HG03457 (cell line): ENCODE data around the gene IL1RAPL2.
A peak's percentile ranks its signal among the peaks of the same experiment; 100 is the strongest.
"Not testable (repeated sequence)": the region's sequence is repeated elsewhere in the genome, so short reads cannot be mapped to it uniquely, and the experiment has no call there.

Source experiments
- ATAC-seq: cut with Tn5 transposase; IDR thresholded peaks from one replicate; pipeline ENCODE4 v1.9.1; 2021; ENCODE audit warnings: moderate number of reproducible peaks; ENCODE audit not compliant: unreplicated experiment

The IL1RAPL2 gene

GRCh38 chrX:104852241-104852640 lies 286.2 kb downstream of the IL1RAPL2 start:
- no peak for ATAC-seq

DNA sequence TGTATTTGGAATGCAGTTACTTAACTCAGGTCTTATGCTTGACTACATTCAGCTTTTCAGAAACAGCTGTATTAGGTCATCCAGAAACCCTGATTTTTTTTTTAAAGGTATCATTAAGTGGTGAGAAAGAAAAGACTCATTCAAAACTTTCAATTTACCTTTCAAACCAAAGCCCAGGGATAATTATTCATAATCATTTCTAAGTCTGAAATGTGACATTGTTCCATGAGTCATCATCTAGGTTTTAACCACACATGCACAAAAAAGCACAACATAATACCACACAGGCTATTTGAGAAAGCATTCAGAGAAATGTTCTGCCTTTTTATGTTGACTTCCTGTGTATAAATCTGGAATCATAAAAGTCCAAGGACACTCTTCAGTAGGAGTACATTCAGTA lies 288.2 kb downstream of the IL1RAPL2 start:
- no peak for ATAC-seq

- ATAC-seq, result no peak
Observed at GRCh38 chrX:104854790-104855340, 288.9 kb downstream of the IL1RAPL2 start.

- ATAC-seq, result no peak
Observed at GRCh38 chrX:104863466-104863865, 297.5 kb downstream of the IL1RAPL2 start.

DNA sequence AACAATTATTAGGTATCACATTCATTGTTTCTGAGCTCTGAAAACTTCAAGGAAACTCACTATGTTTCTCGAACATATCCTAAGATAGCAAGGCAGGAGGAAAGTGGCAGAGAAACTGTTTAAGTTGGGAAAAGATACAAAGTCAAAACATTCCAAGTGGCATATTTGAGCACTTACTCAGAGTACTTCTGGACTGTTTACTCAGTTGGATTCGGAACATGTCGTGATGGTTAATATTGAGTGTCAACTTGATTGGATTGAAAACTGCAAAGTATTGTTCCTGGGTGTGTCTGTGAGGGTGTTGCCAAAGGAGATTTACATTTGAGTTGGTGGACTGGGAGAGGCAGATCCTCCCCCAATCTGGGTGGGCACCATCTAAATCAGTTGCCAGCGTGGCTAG lies 298.3 kb downstream of the IL1RAPL2 start:
- no peak for ATAC-seq

- ATAC-seq, result no peak
Observed at GRCh38 chrX:104877504-104877903, 311.5 kb downstream of the IL1RAPL2 start.

DNA sequence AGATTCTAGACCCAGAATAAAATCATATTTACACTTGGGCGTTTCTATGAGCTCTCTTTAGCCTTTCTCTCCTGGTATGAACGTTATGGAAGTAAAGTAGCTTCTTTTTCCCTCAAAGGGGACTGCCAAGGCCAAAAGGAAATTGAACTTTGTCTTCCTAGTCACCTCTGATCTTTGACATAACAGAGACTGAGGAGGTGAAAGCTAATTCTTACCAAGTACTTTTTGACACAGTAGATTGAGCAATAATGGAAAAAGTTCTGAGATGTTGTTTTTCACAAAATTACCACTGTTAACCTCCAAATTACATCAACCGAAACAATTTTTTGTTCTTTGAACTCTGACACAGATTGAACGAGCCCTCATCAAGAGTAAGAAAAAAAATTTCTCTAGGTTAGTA lies 336.1 kb downstream of the IL1RAPL2 start:
- no peak for ATAC-seq

DNA sequence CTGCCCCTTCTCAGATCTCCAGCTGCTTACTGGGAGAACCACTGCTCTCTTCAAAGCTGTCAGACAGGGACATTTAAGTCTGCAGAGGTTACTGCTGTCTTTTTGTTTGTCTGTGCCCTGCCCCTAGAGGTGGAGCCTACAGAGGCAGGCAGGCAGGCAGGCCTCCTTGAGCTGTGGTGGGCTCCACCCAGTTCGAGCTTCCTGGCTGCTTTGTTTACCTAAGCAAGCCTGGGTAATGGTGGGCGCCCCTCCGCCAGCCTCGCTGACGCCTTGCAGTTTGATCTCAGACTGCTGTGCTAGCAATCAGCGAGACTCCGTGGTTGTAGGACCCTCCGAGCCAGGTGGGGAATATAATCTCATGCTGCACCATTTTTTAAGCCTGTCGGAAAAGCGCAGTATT lies 343.7 kb downstream of the IL1RAPL2 start:
- ATAC-seq, result not testable (repeated sequence)

GRCh38 chrX:104913348-104913747 lies 347.3 kb downstream of the IL1RAPL2 start:
- no peak for ATAC-seq

GRCh38 chrX:104914686-104915085 lies 348.7 kb downstream of the IL1RAPL2 start:
- ATAC-seq, result not testable (repeated sequence)

DNA sequence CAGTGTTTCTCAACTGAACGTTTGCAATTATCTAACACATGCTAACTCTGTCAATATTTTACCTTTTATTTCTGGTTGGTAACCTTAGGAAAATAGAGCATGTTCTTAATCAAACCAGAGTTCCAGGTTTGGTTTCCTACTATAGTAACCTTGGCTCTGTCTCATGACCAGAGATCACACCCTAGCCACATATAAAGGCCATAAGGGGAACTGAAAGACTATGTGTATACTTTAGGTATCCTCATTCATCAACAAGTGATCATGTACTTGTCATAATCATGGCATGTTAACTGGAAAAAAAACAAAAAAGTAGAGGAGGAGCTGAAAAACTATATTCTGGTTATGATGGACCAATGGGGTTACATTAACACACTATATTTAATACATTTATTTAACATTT lies 352.1 kb downstream of the IL1RAPL2 start:
- ATAC-seq, result no peak

DNA sequence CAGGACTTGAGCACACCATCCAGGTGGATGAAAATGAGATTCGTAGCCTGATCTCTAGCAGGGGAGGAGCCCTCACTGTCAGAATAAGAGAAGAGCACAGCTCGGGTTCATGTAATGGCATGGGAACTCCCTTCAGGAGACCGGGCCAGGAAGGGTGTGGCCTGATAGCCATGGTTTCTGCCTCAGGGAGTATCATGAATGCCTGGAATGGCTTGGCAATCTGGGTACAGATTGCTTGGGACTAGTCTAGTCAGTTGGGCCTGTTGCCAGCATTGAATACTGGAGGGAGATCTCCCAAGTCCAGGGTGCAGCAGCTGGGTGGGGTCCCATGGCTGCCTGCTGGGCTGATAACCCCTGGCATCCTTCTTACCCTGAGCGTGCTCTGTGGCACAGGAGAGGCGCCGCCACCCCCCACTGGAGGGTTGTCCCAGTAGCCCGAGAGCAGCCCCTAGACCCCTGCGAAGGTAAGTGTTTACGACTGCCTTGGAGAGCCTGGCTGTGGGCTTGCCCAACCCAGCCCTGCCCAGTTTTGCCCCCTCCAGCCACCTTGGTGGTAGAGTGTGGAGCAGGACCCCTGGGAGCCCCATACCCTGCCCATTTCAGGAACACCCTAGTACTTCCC lies 355.7 kb downstream of the IL1RAPL2 start:
- ATAC-seq, result no peak

DNA sequence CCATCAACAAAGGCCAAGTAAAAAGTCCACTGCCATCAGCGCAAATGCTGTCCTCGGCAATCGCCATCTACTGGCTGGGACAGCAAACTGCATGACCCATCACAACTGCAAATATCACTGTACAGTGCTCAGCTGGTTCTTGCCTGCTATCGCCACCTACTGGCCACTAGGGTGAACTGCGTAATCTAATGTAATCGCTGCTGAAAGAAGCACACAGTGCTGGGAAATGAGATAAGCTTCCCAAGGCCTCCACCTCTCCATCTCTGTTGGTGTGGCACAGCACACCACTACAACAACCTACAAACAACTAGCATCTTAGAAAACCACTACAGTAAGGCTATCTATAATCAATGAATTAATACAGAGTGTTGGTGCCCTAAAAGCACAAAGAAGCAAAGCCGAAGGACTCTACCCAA lies 356.2 kb downstream of the IL1RAPL2 start:
- peak; percentile 97 for ATAC-seq

DNA sequence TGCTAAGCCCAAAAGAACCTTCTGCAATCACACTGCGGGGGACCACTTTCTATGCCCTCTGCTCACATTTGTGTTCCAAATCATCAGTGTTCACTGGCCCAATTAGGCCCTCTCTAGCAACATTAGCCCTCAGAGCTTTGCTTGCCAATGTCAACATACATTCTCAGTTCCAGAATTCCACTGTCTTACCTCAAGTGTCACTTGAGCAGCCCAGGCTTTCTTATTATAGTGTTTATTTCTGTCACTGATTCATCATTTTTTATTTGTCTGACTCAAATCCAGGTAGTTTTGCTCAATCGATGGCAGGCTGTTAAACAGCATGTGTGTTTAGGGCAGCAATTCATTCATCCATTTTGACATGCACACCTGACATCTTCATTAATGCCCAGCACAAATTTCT lies 363.3 kb downstream of the IL1RAPL2 start:
- ATAC-seq, result no peak

DNA sequence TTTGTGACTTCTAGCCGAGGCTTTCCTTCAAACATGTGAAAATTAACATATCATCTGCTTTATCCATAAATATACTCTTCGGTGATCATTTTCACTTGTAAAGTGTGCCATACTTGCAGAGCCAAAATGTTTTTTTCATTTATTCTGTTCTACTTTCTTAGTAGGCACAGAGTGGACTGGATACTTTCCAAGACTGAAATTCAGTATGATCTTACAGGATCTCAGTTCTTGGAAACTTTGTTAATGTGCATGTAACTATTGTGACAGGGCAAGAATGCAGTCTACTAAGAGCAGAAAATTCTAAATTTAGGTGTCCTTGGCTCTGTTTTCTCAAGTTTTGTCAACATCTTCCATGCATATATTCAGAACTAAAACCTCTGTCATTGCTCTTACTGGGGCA lies 369.6 kb downstream of the IL1RAPL2 start:
- no peak for ATAC-seq

GRCh38 chrX:104953251-104953650 lies 387.3 kb downstream of the IL1RAPL2 start:
- ATAC-seq, result no peak

- no peak for ATAC-seq
Observed at GRCh38 chrX:104961926-104962325, 395.9 kb downstream of the IL1RAPL2 start.

DNA sequence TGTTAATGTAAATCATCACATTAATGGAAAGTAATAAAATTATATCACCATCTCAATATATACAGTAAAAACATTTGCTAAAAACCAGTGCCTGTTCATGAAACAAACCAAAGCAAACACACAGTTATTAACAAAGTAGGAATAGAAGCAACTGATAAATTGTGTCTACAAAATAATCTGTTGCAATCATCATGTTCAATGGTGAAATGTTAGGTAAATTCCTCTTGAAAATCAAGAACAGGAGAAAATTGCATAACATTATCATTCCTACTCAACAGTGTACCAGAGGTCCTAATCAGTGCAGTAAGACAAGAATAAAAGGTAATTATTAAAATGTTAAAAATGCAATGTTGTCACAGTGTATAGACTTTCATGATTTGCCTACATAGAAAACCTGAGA lies 402.2 kb downstream of the IL1RAPL2 start:
- ATAC-seq, result no peak

- ATAC-seq, result no peak
Observed at GRCh38 chrX:104972737-104973136, 406.7 kb downstream of the IL1RAPL2 start.

- no peak for ATAC-seq
Observed at GRCh38 chrX:104987063-104987462, 421.1 kb downstream of the IL1RAPL2 start.

DNA sequence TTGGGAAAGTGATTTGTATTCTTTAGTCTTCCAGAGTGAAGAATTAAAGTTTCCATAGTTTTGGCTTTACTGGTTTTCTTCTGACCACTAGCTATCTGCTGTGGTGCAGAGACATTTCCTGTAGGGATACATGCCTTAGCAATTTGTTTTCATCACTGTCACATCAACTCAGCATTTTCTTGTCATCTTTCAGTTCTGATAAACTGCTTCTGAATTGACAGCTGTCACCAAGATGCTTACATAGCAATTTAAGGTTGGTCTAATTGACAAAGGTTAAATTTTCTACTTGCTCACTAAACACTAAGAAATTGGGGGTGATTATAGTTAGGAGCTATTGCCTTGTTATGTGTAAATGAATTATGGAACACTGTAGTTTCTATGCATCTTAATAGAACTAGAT lies 422.0 kb downstream of the IL1RAPL2 start:
- no peak for ATAC-seq

- ATAC-seq, result no peak
Observed at GRCh38 chrX:104995546-104995945, 429.5 kb downstream of the IL1RAPL2 start.

- no peak for ATAC-seq
Observed at GRCh38 chrX:105006103-105006502, 440.1 kb downstream of the IL1RAPL2 start.
